Fibroblast of lung (primary cell): ENCODE data around the gene RXRA. TPM values are rescaled to one million over a fixed set of nuclear protein-coding genes. Genes with fewer than 3 reads are reported as not detected.

Experiments
- DNase-seq, 2 donors: peaks; one replicate each; pipeline versions ENCODE4 v3.0.0 to v3.0.0-alpha.2; 2010; ENCODE audit warnings: low read depth in 2 of 2
- H2AFZ ChIP-seq: 2 replicates; pipeline ENCODE4 v1.5.1; 2012; ENCODE audit warnings: low read length, control low read depth, inconsistent platforms
- H3K27ac ChIP-seq: 2 replicates; pipeline ENCODE4 v1.5.1; 2011; ENCODE audit warnings: low read length, control low read depth; ENCODE audit not compliant: insufficient read depth
- H3K27me3 ChIP-seq: 2 replicates; pipeline ENCODE4 v1.5.1; 2011; ENCODE audit warnings: mild to moderate bottlenecking, low read length; ENCODE audit not compliant: control insufficient read depth, insufficient read depth
- H3K36me3 ChIP-seq: 2 replicates; pipeline ENCODE4 v1.5.1; 2011; ENCODE audit warnings: low read length; ENCODE audit not compliant: control insufficient read depth, insufficient read depth
- H3K4me1 ChIP-seq: 2 replicates; pipeline ENCODE4 v1.5.1; 2011; ENCODE audit warnings: low read length; ENCODE audit not compliant: control insufficient read depth, insufficient read depth; ENCODE audit errors: extremely low read depth
- H3K4me2 ChIP-seq: 2 replicates; pipeline ENCODE4 v1.5.1; 2011; ENCODE audit warnings: low read length, control low read depth; ENCODE audit not compliant: insufficient read depth; ENCODE audit errors: extremely low read depth
- H3K4me3 ChIP-seq, 4 experiments: fragments of 200-600 bp in 1 of 4; sonication (generic) in 1 of 4; replicated peaks in 1 of 4; 2 replicates each; pipeline ENCODE4 v1.5.1; 2011 to 2016; ENCODE audit warnings: low read length in 4 of 4, low read depth in 3 of 4, mild to moderate bottlenecking in 3 of 4, control low read depth in 2 of 4, inconsistent platforms in 1 of 4, mixed read lengths in 1 of 4; ENCODE audit not compliant: insufficient read depth in 1 of 4; ENCODE audit errors: control extremely low read depth in 1 of 4
- H3K79me2 ChIP-seq: 2 replicates; pipeline ENCODE4 v1.5.1; 2012; ENCODE audit warnings: mild to moderate bottlenecking, low read length, inconsistent platforms; ENCODE audit not compliant: control insufficient read depth, insufficient read depth
- H3K9ac ChIP-seq: 2 replicates; pipeline ENCODE4 v1.5.1; 2011; ENCODE audit warnings: mild to moderate bottlenecking, low read length, control low read depth; ENCODE audit not compliant: insufficient read depth
- H3K9me3 ChIP-seq: 2 replicates; pipeline ENCODE4 v1.5.1; 2012; ENCODE audit warnings: low read depth, low read length; ENCODE audit not compliant: control insufficient read depth, insufficient read depth
- H4K20me1 ChIP-seq: 2 replicates; pipeline ENCODE4 v1.5.1; 2011; ENCODE audit warnings: low read length; ENCODE audit not compliant: control insufficient read depth, insufficient read depth; ENCODE audit errors: extremely low read depth
- EZH2 ChIP-seq: IDR thresholded peaks from 2 replicates; pipeline ENCODE4 v1.5.1; 2012; ENCODE audit warnings: low read length, control low read depth, mild to moderate bottlenecking; ENCODE audit errors: missing control alignments
- polyA plus RNA-seq, 2 donors: library from polyadenylated mRNA; depleted of rRNA in 1 of 2; stranded (reverse) in 1 of 2; unstranded in 1 of 2; fragments of >200 nt; gene quantifications; 2 replicates each; pipeline ENCODE4 v1.2.1, GENCODE V29; 2011 to 2012; ENCODE audit warnings: missing spikeins in 1 of 2
- total RNA-seq: library from RNA; depleted of rRNA; stranded (reverse); fragments of >200 nt; gene quantifications from 2 replicates; pipeline ENCODE4 v1.2.1, GENCODE V29; 2014
- TF ChIP-seq, protein P1 (sequence below), 2 donors: IDR thresholded peaks in 1 of 2; conservative IDR thresholded peaks in 1 of 2; 1 replicate in 1 of 2; 2 replicates in 1 of 2; pipeline ENCODE4 v1.5.1; 2011 to 2012; ENCODE audit warnings: low read length in 2 of 2, control low read depth in 1 of 2, inconsistent platforms in 1 of 2, low read depth in 1 of 2, mild to moderate bottlenecking in 1 of 2

Gene RXRA
- total and polyA plus RNA-seq, 2 donors (not counting 1 experiment from before 2014, with no cell fraction given) = 13.3 to 14.9 TPM

- no peak overlapping the region for H3K27ac ChIP-seq
- H3K9ac ChIP-seq = no peak overlapping the region
- H3K4me3 ChIP-seq = no peak overlapping the region
- H3K4me1 ChIP-seq = peaks cover 17% of the 10 kb centered on the region
- H2AFZ ChIP-seq = no peak overlapping the region
- no peak overlapping the region for H3K4me2 ChIP-seq
- H3K79me2 ChIP-seq = no peaks in the 10 kb centered on the region
- H3K27me3 ChIP-seq = no peaks in the 10 kb centered on the region
- TF ChIP-seq EZH2 = no peak
- TF ChIP-seq, protein P1, sequence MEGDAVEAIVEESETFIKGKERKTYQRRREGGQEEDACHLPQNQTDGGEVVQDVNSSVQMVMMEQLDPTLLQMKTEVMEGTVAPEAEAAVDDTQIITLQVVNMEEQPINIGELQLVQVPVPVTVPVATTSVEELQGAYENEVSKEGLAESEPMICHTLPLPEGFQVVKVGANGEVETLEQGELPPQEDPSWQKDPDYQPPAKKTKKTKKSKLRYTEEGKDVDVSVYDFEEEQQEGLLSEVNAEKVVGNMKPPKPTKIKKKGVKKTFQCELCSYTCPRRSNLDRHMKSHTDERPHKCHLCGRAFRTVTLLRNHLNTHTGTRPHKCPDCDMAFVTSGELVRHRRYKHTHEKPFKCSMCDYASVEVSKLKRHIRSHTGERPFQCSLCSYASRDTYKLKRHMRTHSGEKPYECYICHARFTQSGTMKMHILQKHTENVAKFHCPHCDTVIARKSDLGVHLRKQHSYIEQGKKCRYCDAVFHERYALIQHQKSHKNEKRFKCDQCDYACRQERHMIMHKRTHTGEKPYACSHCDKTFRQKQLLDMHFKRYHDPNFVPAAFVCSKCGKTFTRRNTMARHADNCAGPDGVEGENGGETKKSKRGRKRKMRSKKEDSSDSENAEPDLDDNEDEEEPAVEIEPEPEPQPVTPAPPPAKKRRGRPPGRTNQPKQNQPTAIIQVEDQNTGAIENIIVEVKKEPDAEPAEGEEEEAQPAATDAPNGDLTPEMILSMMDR (conservative IDR thresholded peaks at IDR 0.05 in 1 of 2, IDR thresholded peaks at IDR 0.05 in 1 of 2; ENCODE audit: low read depth in 1 of 2, low read length in 2 of 2) = no peak
- DNase-seq = no peak
- H4K20me1 ChIP-seq = no peaks in the 10 kb centered on the region
- H3K36me3 ChIP-seq = no peaks in the 10 kb centered on the region
- no peaks in the 10 kb centered on the region for H3K9me3 ChIP-seq
Measured at GRCh38 chr9:134453776-134454475, 127.7 kb downstream of the RXRA start.

GRCh38 chr9:134454476-134454857 lies 128.2 kb downstream of the RXRA start:
- Histone ChIP-seq H3K4me1 (peaks cover 17% of the 10 kb centered on the region), H3K9me3 (no peaks in the 10 kb centered on the region), H4K20me1 (no peaks in the 10 kb centered on the region), H3K27ac (no peak overlapping the region), H3K79me2 (no peaks in the 10 kb centered on the region), H3K27me3 (no peaks in the 10 kb centered on the region), H3K36me3 (no peaks in the 10 kb centered on the region), H3K4me2 (no peak overlapping the region), H2AFZ (no peak overlapping the region), H3K4me3 (no peak overlapping the region), H3K9ac (no peak overlapping the region)
- DNase-seq = peak; percentile 24 to 61
- TF ChIP-seq, protein P1 (conservative IDR thresholded peaks at IDR 0.05 in 1 of 2, IDR thresholded peaks at IDR 0.05 in 1 of 2; ENCODE audit: low read depth in 1 of 2, low read length in 2 of 2) = no peak
- TF ChIP-seq EZH2 = no peak

DNA sequence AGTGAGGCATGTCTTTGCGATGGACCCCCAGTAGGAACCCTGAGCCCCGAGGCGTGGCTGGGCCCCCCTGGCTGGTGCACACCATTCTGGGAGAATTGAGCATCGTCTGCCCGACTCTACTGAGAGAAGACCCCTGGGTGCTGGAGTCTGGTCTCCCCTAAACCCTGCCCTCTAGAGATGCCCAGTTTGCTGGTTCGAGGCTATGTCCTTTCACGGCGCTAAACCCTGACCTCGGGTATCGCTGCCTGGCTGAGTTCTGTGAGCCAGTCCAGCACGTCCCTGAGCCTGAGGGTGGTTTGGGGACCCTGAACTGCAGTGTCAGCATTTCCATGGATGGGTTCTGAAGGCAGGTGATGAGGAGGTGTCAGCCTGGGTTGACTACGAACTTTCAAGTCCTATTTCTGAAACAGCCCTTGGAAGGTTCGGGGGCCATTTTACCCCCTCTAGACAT lies 128.8 kb downstream of the RXRA start:
- Histone ChIP-seq H4K20me1 (no peaks in the 10 kb centered on the region), H3K9me3 (no peaks in the 10 kb centered on the region), H3K36me3 (no peaks in the 10 kb centered on the region), H3K79me2 (no peaks in the 10 kb centered on the region), H3K4me1 (peaks cover 13% of the 10 kb centered on the region), H3K27ac (peak overlapping the region; percentile 95), H3K27me3 (no peaks in the 10 kb centered on the region), H3K4me3 (no peak overlapping the region), H3K9ac (no peak overlapping the region), H2AFZ (no peak overlapping the region), H3K4me2 (no peak overlapping the region)
- TF ChIP-seq, protein P1 (conservative IDR thresholded peaks at IDR 0.05 in 1 of 2, IDR thresholded peaks at IDR 0.05 in 1 of 2; ENCODE audit: low read depth in 1 of 2, low read length in 2 of 2) = no peak
- no peak for TF ChIP-seq EZH2
- DNase-seq = no peak
